Gastrocnemius medialis (tissue), 4 donors: ENCODE measurements around the gene C10orf95.

ENCODE experiments used
- CTCF ChIP-seq, 5 experiments: fragments of 450-650 bp in 3 of 5; fragments of 200-600 bp in 2 of 5; sonication (generic) in 2 of 5; IDR thresholded peaks in 4 of 5; conservative IDR thresholded peaks in 1 of 5; 1 replicate in 4 of 5; 2 replicates in 1 of 5; pipeline ENCODE4 v1.5.1; 2016 to 2019; ENCODE audit warnings: antibody characterized with exemption in 5 of 5, mild to moderate bottlenecking in 3 of 5, moderate library complexity in 3 of 5
- POLR2A ChIP-seq, 2 donors: fragments of 450-650 bp; IDR thresholded peaks; one replicate each; pipeline ENCODE4 v1.6.1; 2017; ENCODE audit warnings: antibody characterized with exemption in 2 of 2, mild to moderate bottlenecking in 2 of 2, moderate library complexity in 2 of 2

DNA sequence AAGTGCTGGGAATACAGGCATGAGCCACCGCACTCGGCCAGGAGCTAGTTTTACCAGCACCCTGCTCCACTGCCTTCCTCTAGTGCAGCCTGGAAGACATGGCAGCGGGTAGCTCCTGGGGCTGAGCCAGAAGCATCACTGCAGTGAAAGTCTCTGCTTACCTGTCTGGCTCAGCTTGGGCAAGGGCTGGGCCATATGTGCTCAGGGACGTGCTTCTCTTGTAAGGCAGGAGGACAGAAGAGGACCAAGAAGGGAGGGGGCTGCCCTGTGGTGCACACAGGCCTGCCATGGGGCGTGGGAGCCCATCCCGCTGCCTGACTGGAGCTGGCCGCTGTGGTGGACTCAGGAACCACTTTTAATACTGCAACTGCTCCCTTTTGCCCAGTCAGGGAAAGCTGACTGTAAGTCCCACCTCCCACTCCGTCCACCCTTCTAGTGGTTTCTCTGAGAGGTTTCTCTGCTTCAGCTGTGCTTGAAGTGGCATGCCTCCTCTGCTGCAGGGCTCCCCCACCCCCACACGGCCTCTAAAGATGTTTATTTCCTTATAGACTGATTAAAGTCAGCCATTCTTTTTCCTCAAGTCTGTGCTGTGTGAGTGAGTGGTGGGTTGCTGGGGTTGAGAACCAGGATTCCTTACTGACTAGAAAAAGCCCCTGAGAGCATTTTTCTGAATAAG, 25.3 kb upstream of the C10orf95 start:
- TF ChIP-seq CTCF (IDR thresholded peaks at IDR 0.05 in 4 of 5, conservative IDR thresholded peaks at IDR 0.05 in 1 of 5) (no peak), POLR2A (IDR thresholded peaks at IDR 0.05) (no peak)
